Measurements from ENCODE around the gene TPD52L2. TPM values are rescaled to one million over a fixed set of nuclear protein-coding genes. Genes with fewer than 3 reads are reported as not detected.

Gene TPD52L2
- polyA plus RNA-seq, 2 of the 4 experiments (the other 2 are of a cell fraction), result 86.3 to 99.0 TPM

GRCh38 chr20:63885264-63886053 lies 20.4 kb downstream of the TPD52L2 start:
- TF ChIP-seq NPAS2 (CRISPR knock-in tag; IDR thresholded peaks at IDR 0.05; ENCODE audit: borderline replicate concordance) (no peak), POLR2AphosphoS2 (conservative IDR thresholded peaks at IDR 0.05; ENCODE audit: low read length) (no peak), EHF (CRISPR knock-in tag; IDR thresholded peaks at IDR 0.05) (no peak), ESRRA (IDR thresholded peaks at IDR 0.05; ENCODE audit: borderline replicate concordance, low read length) (no peak), CBX2 (IDR thresholded peaks at IDR 0.05; ENCODE audit: borderline replicate concordance, low read depth) (no peak), CHD2 (IDR thresholded peaks at IDR 0.05; ENCODE audit: low read length, partially characterized antibody) (no peak), RCOR1 (IDR thresholded peaks at IDR 0.05; ENCODE audit: low read depth, low read length) (no peak), HOXB5 (CRISPR knock-in tag; IDR thresholded peaks at IDR 0.05) (no peak), TFCP2L1 (CRISPR knock-in tag; IDR thresholded peaks at IDR 0.05) (no peak), CTCF (IDR thresholded peaks at IDR 0.05) (no peak), RARB (CRISPR knock-in tag; IDR thresholded peaks at IDR 0.05) (no peak), BCL3 (IDR thresholded peaks at IDR 0.05) (no peak), ZNF302 (CRISPR knock-in tag; IDR thresholded peaks at IDR 0.05) (no peak), MAFK (IDR thresholded peaks at IDR 0.05; ENCODE audit: partially characterized antibody) (no peak), ATOH8 (CRISPR knock-in tag; IDR thresholded peaks at IDR 0.05; ENCODE audit: low read depth) (no peak), NFE2L2 (conservative IDR thresholded peaks at IDR 0.05; ENCODE audit: low read length) (no peak), RFX5 (IDR thresholded peaks at IDR 0.05) (no peak)
- ATAC-seq (no peak), DNase-seq (ENCODE audit: low read depth in 1 of 2, low spot score in 1 of 2) (no peak), FAIRE-seq (no peak)
- H3K4me3 ChIP-seq, result no peak overlapping the region
- ChIA-PET CTCF (interaction anchor here (0.8 kb wide), 1 partner anchor 107 kb away, joined by 3 read pairs; no protein-coding TSS in a partner anchor), POLR2A (no interaction called here)
- H3K9me3 ChIP-seq, result no peaks in the 10 kb centered on the region
- no peak overlapping the region for H3K4me2 ChIP-seq
- H3K27ac ChIP-seq, result no peak overlapping the region
- H3K4me1 ChIP-seq, result no peaks in the 10 kb centered on the region
- WGBS (ENCODE audit: missing lambda C conversion rate), result 91% methylated on average over 27 of the region's 27 CpGs

- no peak for FAIRE-seq
- WGBS (ENCODE audit: missing lambda C conversion rate), result 96% methylated on average over 12 of the region's 14 CpGs
- TF ChIP-seq REST (IDR thresholded peaks at IDR 0.05) (no peak), RARB (CRISPR knock-in tag; IDR thresholded peaks at IDR 0.05) (no peak), HOXB13 (CRISPR knock-in tag; IDR thresholded peaks at IDR 0.05; ENCODE audit: low read depth) (no peak), ZNF302 (CRISPR knock-in tag; IDR thresholded peaks at IDR 0.05) (no peak), HDAC2 (IDR thresholded peaks at IDR 0.05) (no peak), RAD21 (conservative IDR thresholded peaks at IDR 0.05 in 1 of 2, IDR thresholded peaks at IDR 0.05 in 1 of 2) (no peak), JUN (IDR thresholded peaks at IDR 0.05) (no peak), CBX2 (IDR thresholded peaks at IDR 0.05; ENCODE audit: borderline replicate concordance, low read depth) (no peak), MAFK (IDR thresholded peaks at IDR 0.05; ENCODE audit: partially characterized antibody) (no peak), ELK1 (IDR thresholded peaks at IDR 0.05; ENCODE audit: low read depth, low read length) (no peak), MYC (IDR thresholded peaks at IDR 0.05; ENCODE audit: borderline replicate concordance, low read length) (no peak), JUNB (IDR thresholded peaks at IDR 0.05) (no peak), ZSCAN20 (CRISPR knock-in tag; IDR thresholded peaks at IDR 0.05) (no peak), HEYL (CRISPR knock-in tag; IDR thresholded peaks at IDR 0.05) (no peak), HOXB5 (CRISPR knock-in tag; IDR thresholded peaks at IDR 0.05) (no peak), ESRRA (IDR thresholded peaks at IDR 0.05; ENCODE audit: borderline replicate concordance, low read length) (no peak), ZC3H11A (IDR thresholded peaks at IDR 0.05) (no peak), RCOR1 (IDR thresholded peaks at IDR 0.05; ENCODE audit: low read depth, low read length) (no peak)
- no peak for DNase-seq (ENCODE audit: low read depth in 1 of 2, low spot score in 1 of 2)
- H3K4me1 ChIP-seq, result no peaks in the 10 kb centered on the region
- CTCF ChIA-PET, result interaction anchor here (0.8 kb wide), 1 partner anchor 108 kb away, joined by 3 read pairs; no protein-coding TSS in a partner anchor
- no peak overlapping the region for H3K4me3 ChIP-seq
- H3K4me2 ChIP-seq, result no peak overlapping the region
- no peaks in the 10 kb centered on the region for H3K9me3 ChIP-seq
- POLR2A ChIA-PET, result no interaction called here
- no peak for ATAC-seq
- no peak overlapping the region for H3K27ac ChIP-seq
Observed at GRCh38 chr20:63886054-63886419, 21.0 kb downstream of the TPD52L2 start.

All from A549 (cell line).